ENCODE results near the gene MON1A. TPM values are rescaled to one million over a fixed set of nuclear protein-coding genes. Genes with fewer than 3 reads are reported as not detected.

Gene MON1A
- total RNA-seq, 1 experiment from 2014 or later, result 16.8 TPM

Other genes with a start within 250 kb of the MON1A start
- 7.5 and 7.7 TPM in 2 replicates for gene MST1, start 240.3 kb downstream of the MON1A start, total RNA-seq (2014; rRNA removed)
- gene RNF123, start 240.3 kb downstream of the MON1A start, total RNA-seq (2014; rRNA removed), result 19.6 and 21.2 TPM in 2 replicates
- 1.9 and 2.3 TPM in 2 replicates for gene AMIGO3, start 210.1 kb downstream of the MON1A start, total RNA-seq (2014; rRNA removed)
- gene GMPPB, start 205.9 kb downstream of the MON1A start, total RNA-seq (2014; rRNA removed), result 38.8 and 40.1 TPM in 2 replicates
- 22.1 and 26.6 TPM in 2 replicates for gene IP6K1, start 143.3 kb downstream of the MON1A start, total RNA-seq (2014; rRNA removed)
- gene CDHR4, start 129.9 kb downstream of the MON1A start, total RNA-seq (2014; rRNA removed), result not detected in 2 replicates
- 3.9 and 4.7 TPM in 2 replicates for gene INKA1, start 126.5 kb downstream of the MON1A start, total RNA-seq (2014; rRNA removed)
- 21.8 and 26.2 TPM in 2 replicates for gene UBA7, start 115.9 kb downstream of the MON1A start, total RNA-seq (2014; rRNA removed)
- 13.8 and 14.5 TPM in 2 replicates for gene TRAIP, start 73.2 kb downstream of the MON1A start, total RNA-seq (2014; rRNA removed)
- 0.06 TPM in 1 of 2 replicates, not detected in the other for gene CAMKV, start 59.9 kb downstream of the MON1A start, total RNA-seq (2014; rRNA removed)
- gene MST1R, start 25.9 kb downstream of the MON1A start, total RNA-seq (2014; rRNA removed), result 0.26 TPM in 1 of 2 replicates, not detected in the other
- 41.3 and 43.9 TPM in 2 replicates for gene RBM6, start 10.3 kb upstream of the MON1A start, total RNA-seq (2014; rRNA removed)
- 97.8 and 100 TPM in 2 replicates for gene RBM5, start 159.1 kb upstream of the MON1A start, total RNA-seq (2014; rRNA removed)
- gene SEMA3F, start 225.5 kb upstream of the MON1A start, total RNA-seq (2014; rRNA removed), result 0.17 and 0.83 TPM in 2 replicates